HUDEP-2 (cell line): Measurements from ENCODE around the gene NT5C1A.
A peak's percentile ranks its signal among the peaks of the same experiment; 100 is the strongest.

Experiments used
- DNase-seq, 76 experiments: peaks; one replicate each; lab custom pipeline; 2025; ENCODE audit not compliant: unreplicated experiment in 76 of 76; lab: John Stamatoyannopoulos, UW

Gene NT5C1A

DNA sequence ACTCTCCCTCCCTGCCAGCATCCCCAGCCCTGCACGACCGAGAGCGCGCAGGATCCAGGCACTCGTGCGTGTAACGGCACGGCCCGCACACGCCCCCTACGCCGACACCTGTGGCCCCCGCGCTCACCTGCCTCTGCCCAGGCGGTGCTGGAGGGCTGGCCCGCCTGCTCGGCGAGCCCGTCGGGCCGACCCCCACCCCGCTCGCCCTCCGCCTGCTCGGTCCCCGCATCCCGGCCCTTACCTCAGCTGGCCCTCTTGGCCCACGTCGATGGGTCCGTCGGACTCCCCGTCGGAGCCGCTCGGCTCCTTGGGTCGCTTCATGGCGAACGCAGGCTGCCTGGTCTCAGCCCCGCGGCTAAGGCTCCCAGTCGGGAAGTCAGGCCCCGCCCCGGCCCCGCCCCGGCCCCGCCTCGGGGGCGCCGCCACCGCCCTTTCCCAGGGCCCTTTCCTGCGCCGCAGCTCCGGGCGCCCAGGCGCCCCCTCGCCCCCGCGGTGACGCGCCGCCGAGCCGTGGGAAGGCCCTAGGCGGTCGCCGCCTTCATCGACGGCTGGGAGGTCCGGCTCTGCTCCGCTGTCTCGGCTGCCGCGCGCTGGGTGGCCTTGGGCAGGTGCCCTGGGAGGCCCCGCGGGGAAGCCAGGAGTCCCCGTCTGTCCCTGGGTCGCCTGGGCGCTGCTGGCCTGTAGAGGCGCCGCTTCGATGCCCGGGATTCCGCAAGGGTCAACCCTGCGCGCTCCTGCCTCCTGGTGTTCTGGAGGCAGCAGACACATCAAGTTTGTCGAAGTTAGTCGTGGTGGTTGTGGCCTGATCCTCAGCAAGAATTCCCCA, 32.4 kb downstream of the NT5C1A start, which contains the start of gene HEYL:
HEYL (minus strand) TSS at position 339 of the 826 bp plus-strand sequence; CDS start at position 321, 18 bp downstream.
- DNase-seq = peak in 33 of 76 experiments; percentile 2 to 62 (median 18)

DNA sequence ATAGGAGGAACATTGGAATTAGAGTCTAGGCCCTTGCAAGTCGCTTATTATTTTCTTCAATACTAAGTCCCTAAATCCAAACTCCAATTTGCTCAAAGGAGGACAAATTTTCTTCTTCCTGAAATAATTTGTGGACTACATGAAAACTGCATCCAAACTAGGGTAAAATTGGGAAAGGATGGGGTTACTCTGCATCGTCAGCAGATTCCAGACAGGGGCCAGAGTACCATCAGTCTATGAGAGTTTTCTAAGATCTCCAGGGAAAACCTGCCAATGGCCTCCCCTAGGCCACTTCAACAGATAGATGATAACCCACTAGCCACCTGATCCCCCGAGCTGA, 33.0 kb downstream of the NT5C1A start:
- DNase-seq = no peak

DNA sequence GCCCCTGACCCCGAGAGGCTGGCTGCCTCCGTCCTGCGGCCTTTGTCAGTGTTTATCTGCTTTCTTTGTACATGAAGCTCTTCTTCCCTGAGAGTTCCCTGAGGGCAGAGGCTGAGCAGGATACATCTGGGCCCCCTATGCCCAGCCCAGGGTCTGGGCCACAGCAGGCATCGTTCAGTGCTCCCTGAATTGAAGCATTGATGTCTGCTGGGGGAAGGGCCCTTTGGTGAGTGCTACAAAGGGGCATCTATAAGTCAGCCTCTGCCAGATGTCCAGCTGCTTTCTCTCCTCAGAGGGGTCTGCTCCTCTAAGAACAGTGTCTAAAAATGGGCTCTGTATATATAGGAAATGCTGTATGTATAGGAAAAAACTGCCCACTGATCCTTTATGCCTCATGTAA, 34.5 kb downstream of the NT5C1A start:
- no peak for DNase-seq

GRCh38 chr1:39635871-39636210, 36.1 kb downstream of the NT5C1A start:
- no peak for DNase-seq

DNA sequence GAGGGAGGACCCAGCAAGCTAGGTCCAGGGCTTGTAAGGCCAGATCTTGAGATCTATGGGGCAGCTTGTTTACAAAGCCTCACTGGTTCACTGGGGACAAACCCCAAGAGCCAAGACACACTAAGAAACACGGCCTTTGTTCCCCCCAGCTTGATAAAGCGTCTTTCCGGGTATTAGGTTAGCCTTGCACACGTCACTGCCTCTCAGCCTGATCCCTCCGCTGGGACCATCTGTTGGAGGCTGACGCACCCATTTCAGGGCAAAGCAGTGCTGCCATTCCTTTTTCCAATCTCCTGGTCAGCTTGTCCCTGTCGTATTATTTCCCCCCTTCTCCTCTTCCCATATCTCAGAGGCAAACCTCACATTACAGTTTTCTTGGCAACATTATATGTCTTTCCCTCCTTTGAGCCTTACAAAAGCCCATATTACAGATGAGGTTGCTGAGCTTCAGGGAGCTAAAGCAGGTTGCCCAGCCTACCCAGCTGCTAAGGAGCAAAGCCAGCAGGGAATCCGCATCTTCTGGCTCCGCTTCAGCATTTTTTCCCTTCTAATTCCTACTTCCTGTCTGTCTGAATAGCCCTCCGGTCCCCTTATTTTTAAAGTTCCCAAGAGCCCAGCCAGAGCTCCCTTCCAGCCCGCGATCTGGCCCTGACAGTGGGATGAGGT, 36.6 kb downstream of the NT5C1A start:
- DNase-seq = no peak

- no peak for DNase-seq
Observed at GRCh38 chr1:39633422-39633821, 38.5 kb downstream of the NT5C1A start.

GRCh38 chr1:39632682-39633417, 39.1 kb downstream of the NT5C1A start:
- DNase-seq = no peak

DNA sequence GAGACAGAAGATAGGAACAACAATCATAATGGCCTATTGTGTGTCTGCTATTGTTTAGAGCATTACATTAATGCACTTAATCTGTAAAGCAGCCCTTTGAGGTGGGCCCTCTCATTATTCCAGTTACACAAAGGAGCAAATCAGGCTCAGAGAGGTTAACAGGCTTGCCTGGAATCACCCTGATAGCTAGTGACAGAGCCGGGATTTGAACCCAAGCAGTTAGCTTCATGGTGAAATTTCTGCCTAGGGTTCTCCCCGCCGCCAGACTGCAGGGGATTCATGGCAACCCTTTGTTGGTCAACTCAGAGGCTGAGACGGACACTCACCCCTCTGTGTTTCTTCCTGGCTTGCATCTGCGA, 39.6 kb downstream of the NT5C1A start:
- no peak for DNase-seq

DNA sequence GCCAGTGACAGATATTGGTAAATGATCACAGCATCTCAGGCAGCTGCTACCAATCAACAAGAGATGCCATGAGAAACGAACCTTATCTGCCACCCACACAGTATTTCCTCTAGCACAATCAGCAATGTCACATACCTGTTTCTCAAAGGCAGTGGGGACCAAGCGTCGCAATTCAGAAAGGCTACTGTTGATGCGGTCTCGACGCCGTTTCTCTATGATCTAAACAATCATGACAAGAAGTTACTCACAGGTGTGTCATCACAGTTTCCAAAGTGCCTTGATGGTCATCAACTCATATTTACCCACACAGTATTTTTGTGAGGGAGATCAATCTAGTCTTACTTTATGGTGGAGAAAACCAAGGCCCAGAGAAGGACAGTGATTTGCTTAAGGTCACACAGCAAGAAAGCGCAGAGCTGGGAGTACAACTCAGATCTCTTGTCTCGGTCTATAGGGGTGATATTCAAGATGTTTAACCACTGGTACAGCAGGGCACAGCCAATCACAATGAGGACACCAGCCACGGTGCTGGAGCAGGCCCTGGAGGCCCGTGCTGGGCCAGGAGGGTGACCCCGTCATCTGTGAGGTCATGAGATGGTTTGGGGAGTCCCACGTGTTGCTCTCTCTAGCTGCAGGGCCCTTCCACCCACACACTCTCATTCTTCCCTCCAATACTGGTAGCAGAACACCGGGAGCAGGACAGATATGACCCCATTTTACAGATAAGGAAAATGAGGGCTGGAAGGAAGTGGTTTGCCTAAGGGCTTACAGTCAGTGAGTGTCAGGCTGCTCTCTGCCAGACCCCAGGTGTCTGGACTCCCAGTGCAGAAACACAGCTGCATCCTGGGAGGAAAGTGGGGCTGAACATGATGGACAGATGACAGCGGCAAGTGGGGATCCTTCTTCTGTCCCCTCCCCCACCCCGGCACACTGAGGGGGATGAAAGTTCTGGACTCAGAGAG, 40.3 kb downstream of the NT5C1A start:
- no peak for DNase-seq

DNA sequence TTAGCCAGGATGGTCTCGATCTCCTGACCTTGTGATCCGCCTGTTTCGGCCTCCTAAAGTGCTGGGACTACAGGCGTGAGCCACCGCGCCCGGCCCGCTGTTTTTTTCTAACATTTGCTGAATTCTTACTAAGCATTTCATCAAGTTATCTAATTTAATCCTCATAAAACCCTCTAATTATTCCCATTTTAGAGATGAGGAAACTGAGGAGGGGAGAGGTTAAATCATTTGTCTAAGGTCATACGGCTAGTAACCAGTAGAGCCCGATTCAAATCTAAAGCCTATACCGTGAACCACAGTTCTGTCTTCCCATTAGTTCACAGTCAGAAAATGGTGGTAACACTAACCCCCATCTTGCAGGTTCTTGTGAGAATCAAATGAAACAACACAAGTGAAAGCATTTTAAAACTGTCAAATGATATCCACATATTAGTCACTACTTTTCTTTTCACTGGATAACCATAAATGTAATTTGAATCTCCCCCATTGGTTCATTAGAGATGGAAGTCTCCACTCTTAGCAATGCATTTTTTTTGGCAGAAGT, 43.0 kb downstream of the NT5C1A start:
- DNase-seq = no peak

DNA sequence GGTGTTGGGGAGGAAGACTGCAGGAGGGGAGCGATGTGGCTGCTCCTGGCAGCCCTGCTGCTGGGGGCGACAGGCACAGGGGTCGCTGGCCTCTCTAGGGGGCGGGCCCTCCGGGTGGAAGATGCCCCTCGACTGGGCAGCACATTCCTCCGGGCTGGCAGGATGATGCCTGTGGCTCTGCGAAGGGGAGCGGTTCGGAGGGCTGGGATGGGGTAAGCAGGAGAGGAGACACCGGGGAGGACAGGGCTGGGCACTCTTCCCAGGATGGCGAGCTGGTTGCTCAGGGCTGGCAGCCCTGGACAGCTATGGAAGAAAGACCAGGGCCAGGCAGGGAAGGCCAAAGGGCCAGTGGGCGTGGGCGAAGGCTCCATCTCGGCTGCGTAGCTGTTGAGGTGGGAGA, 45.3 kb downstream of the NT5C1A start:
- no peak for DNase-seq

DNA sequence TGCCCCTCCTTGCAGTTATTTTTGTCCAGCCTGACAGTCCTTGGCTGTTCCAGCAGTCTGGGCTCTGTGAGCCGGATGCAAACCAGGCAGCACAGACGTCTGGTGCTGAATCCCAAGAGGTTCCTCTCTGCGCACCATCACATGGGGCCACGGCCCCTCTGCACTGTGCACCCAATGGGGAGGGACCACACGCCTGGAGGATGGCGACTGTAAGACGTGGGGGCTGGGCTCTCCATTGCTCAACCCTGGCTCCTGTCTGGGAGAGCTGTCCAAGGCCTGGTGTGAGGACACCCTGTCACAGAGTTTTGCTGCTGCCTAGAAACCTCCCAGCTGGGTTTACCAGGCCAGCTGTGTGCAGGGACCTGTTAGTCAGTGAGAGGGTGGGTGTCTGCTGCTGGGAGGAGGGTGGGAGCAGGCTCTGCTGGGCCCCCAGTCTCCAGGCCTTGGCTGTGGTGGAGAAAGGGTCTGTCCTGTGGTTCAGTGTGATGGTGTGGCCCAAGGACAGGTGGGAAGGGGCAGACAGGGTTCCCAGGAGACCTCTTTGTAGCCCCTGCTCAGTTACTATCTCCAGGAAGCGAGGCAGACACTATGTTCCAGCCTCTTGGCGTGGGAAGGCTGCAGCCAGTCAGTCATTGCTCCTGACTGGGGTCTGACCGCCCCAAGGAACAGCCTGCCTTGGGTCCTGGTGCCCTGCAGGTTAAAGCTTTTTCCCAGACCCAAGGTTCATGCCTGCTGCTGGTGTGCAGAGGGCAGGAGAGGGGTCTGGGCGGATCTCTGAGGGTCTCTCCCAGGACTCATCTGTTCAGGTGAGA, 46.2 kb downstream of the NT5C1A start:
- DNase-seq = no peak

- no peak for DNase-seq
Observed at GRCh38 chr1:39625009-39625408, 46.9 kb downstream of the NT5C1A start.

- no peak for DNase-seq
Observed at GRCh38 chr1:39623053-39623452, 48.9 kb downstream of the NT5C1A start.

- DNase-seq = no peak
Observed at GRCh38 chr1:39622427-39622826, 49.5 kb downstream of the NT5C1A start.

GRCh38 chr1:39620659-39621165, 51.2 kb downstream of the NT5C1A start:
- no peak for DNase-seq

GRCh38 chr1:39617488-39618049, 54.3 kb downstream of the NT5C1A start:
- DNase-seq = no peak

DNA sequence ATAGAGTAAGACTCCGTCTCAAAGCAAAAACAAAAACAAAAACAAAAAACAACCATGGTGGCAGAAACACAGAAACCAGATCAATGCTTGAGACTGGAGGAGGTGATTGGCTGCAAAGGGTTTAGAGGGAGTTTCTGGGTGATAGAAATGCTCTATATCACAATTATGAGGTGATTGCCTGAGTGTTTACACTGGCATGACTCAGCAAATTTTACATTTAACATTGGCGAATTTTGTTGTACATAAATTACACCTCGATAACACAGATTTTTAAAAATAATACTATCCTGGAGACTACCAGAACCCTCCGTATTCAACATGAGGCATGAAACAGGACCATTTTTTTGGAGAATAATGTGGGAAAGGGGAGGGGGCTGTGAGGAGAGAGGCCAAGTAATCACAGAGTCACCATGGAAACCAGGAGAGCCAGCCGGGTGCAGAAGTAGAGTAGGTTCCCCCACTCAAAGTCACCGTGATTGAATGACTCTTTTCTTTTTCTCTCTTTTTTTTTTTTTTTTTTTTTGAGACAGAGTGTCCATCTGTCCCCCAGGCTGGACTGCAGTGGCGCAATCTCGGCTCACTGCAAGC, 56.7 kb downstream of the NT5C1A start:
- no peak for DNase-seq

GRCh38 chr1:39614488-39614887, 57.4 kb downstream of the NT5C1A start:
- DNase-seq = no peak
